HEK293T (cell line): ENCODE results near the gene NT5C3B.

Experiments used
- ARNT ChIP-seq: fragments of 450-650 bp; IDR thresholded peaks from 2 replicates; pipeline ENCODE4 v1.6.1; 2017; ENCODE audit warnings: mild to moderate bottlenecking
- ELF4 ChIP-seq: fragments of 450-650 bp; IDR thresholded peaks from 2 replicates; pipeline ENCODE4 v1.6.1; 2017; ENCODE audit warnings: antibody characterized with exemption
- FOXA1 ChIP-seq: fragments of 450-650 bp; IDR thresholded peaks from 2 replicates; pipeline ENCODE4 v1.6.1; 2016; ENCODE audit warnings: mild to moderate bottlenecking
- FOXK2 ChIP-seq: fragments of 450-650 bp; IDR thresholded peaks from 2 replicates; pipeline ENCODE4 v1.6.1; 2016; ENCODE audit warnings: mild to moderate bottlenecking
- FOXM1 ChIP-seq: fragments of 450-650 bp; IDR thresholded peaks from 2 replicates; pipeline ENCODE4 v1.6.1; 2017; ENCODE audit warnings: mild to moderate bottlenecking, borderline replicate concordance
- HDGF ChIP-seq: fragments of 450-650 bp; IDR thresholded peaks from 2 replicates; pipeline ENCODE4 v1.6.1; 2017; ENCODE audit warnings: antibody characterized with exemption, borderline replicate concordance
- L3MBTL2 ChIP-seq: fragments of 450-650 bp; conservative IDR thresholded peaks from 2 replicates; pipeline ENCODE4 v1.6.1; 2016; ENCODE audit warnings: mild to moderate bottlenecking
- SP1 ChIP-seq: fragments of 450-650 bp; IDR thresholded peaks from 2 replicates; pipeline ENCODE4 v1.6.1; 2017
- SUZ12 ChIP-seq: fragments of 450-650 bp; IDR thresholded peaks from 2 replicates; pipeline ENCODE4 v1.6.1; 2016; ENCODE audit warnings: mild to moderate bottlenecking
- TARDBP ChIP-seq: fragments of 450-650 bp; IDR thresholded peaks from 2 replicates; pipeline ENCODE4 v1.6.1; 2016
- ZNF384 ChIP-seq: fragments of 450-650 bp; IDR thresholded peaks from 2 replicates; pipeline ENCODE4 v1.6.1; 2016
- TF ChIP-seq, protein P1 (sequence below): fragments of 450-650 bp; IDR thresholded peaks from 2 replicates; pipeline ENCODE4 v1.6.1; 2016

- TF ChIP-seq L3MBTL2 = no peak
- no peak for TF ChIP-seq SP1
- TF ChIP-seq ZNF384 = no peak
- no peak for TF ChIP-seq SUZ12
- TF ChIP-seq ARNT = no peak
- no peak for TF ChIP-seq FOXA1
- no peak for TF ChIP-seq FOXM1
- no peak for TF ChIP-seq ELF4
- TF ChIP-seq HDGF = no peak
- no peak for TF ChIP-seq TARDBP
- TF ChIP-seq FOXK2 = no peak
- TF ChIP-seq, protein P1, sequence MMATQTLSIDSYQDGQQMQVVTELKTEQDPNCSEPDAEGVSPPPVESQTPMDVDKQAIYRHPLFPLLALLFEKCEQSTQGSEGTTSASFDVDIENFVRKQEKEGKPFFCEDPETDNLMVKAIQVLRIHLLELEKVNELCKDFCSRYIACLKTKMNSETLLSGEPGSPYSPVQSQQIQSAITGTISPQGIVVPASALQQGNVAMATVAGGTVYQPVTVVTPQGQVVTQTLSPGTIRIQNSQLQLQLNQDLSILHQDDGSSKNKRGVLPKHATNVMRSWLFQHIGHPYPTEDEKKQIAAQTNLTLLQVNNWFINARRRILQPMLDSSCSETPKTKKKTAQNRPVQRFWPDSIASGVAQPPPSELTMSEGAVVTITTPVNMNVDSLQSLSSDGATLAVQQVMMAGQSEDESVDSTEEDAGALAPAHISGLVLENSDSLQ = no peak
Observed at GRCh38 chr17:41782142-41782541, 53.9 kb downstream of the NT5C3B start.
